ENCODE data around the gene TRIP13. TPM values are rescaled to one million over a fixed set of nuclear protein-coding genes. Genes with fewer than 3 reads are reported as not detected.
A peak's percentile ranks its signal among the peaks of the same experiment; 100 is the strongest.
"Not testable (repeated sequence)": the region's sequence is repeated elsewhere in the genome, so short reads cannot be mapped to it uniquely, and the experiment has no call there.

Gene TRIP13
- total RNA-seq, 3 donors from 2014 or later: 0.96 to 2.3 (median 1.5) TPM

DNA sequence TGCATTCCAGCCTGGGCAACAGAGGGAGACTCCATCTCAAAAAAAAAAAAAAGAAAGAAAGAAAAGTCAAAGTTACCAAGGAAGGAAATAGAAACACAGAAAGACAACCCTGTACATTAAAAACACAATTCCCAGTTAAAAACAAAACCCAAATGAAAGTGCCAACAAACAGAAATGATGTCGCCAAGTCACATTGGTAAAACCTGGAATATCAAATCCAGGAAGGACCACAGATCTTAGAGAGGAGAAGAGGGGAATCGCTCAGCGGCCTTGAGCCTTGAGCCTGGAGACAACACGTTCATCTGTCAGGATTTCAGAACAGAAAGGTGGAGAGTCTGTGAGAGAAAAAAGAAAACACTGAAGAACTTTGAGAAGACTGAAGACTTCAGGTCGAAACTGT is 40.7 kb upstream of the TRIP13 start:
- intact Hi-C loops (cut with DNase I; ENCODE audit: low total_unique reads): no loop called here
- Histone ChIP-seq H3K4me1 (no peaks in the 10 kb centered on the region), H3K4me3 (no peak overlapping the region), H3K36me3 (no peaks in the 10 kb centered on the region), H3K27ac (no peak overlapping the region), H3K27me3 (peaks cover 0 to 18% of the 10 kb centered on the region in 2 donors), H3K9me3 (no peaks in the 10 kb centered on the region)
- peak in 1 of 2 donors; percentile 20 for DNase-seq (ENCODE audit: low spot score in 2 of 2)
- TF ChIP-seq POLR2A (IDR thresholded peaks at IDR 0.05): no peak
- no peak for TF ChIP-seq POLR2AphosphoS5 (IDR thresholded peaks at IDR 0.05)
- TF ChIP-seq, protein P1, sequence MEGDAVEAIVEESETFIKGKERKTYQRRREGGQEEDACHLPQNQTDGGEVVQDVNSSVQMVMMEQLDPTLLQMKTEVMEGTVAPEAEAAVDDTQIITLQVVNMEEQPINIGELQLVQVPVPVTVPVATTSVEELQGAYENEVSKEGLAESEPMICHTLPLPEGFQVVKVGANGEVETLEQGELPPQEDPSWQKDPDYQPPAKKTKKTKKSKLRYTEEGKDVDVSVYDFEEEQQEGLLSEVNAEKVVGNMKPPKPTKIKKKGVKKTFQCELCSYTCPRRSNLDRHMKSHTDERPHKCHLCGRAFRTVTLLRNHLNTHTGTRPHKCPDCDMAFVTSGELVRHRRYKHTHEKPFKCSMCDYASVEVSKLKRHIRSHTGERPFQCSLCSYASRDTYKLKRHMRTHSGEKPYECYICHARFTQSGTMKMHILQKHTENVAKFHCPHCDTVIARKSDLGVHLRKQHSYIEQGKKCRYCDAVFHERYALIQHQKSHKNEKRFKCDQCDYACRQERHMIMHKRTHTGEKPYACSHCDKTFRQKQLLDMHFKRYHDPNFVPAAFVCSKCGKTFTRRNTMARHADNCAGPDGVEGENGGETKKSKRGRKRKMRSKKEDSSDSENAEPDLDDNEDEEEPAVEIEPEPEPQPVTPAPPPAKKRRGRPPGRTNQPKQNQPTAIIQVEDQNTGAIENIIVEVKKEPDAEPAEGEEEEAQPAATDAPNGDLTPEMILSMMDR (IDR thresholded peaks at IDR 0.05): no peak

GRCh38 chr5:852431-853401 is 40.0 kb upstream of the TRIP13 start:
- no peaks in the 10 kb centered on the region for H3K9me3 ChIP-seq
- TF ChIP-seq, protein P1 (IDR thresholded peaks at IDR 0.05): no peak
- no peak for TF ChIP-seq POLR2A (IDR thresholded peaks at IDR 0.05)
- peaks cover 0 to 18% of the 10 kb centered on the region in 2 donors for H3K27me3 ChIP-seq
- intact Hi-C loops (cut with DNase I; ENCODE audit: low total_unique reads): no loop called here
- no peak overlapping the region for H3K27ac ChIP-seq
- peak in 1 of 2 donors; percentile 17 for DNase-seq (ENCODE audit: low spot score in 2 of 2)
- H3K4me1 ChIP-seq: no peaks in the 10 kb centered on the region
- no peak overlapping the region for H3K4me3 ChIP-seq
- no peaks in the 10 kb centered on the region for H3K36me3 ChIP-seq

DNA sequence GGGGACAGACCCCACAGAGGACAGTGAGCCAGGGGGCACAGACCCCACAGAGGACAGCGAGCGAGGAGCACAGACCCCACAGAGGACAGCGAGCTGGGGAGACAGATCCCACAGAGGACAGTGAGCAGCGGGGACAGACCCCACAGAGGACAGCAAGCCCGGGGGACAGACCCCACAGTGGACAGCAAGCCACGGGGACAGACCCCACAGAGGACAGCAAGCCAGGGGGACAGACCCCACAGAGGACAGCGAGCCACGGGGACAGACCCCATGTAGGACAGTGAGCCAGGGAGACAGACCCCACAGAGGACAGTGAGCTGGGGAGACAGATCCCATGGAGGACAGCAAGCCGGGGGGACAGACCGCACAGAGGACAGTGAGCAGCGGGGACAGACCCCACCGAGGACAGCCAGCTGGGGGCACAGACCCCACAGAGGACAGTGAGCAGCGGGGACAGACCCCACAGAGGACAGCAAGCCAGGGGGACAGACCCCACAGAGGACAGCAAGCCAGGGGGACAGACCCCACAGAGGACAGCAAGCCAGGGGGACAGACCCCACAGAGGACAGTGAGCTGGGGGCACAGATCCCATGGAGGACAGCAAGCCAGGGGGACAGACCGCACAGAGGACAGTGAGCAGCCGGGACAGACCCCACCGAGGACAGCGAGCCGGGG is 39.1 kb upstream of the TRIP13 start:
- H3K36me3 ChIP-seq; intact Hi-C loops (cut with DNase I; ENCODE audit: low total_unique reads); H3K4me1 ChIP-seq; H3K4me3 ChIP-seq; H3K27ac ChIP-seq; H3K9me3 ChIP-seq: not testable (repeated sequence)
- DNase-seq (ENCODE audit: low spot score in 2 of 2): peak in 1 of 2 donors; percentile 25
- peaks cover 0 to 18% of the 10 kb centered on the region in 2 donors for H3K27me3 ChIP-seq

DNA sequence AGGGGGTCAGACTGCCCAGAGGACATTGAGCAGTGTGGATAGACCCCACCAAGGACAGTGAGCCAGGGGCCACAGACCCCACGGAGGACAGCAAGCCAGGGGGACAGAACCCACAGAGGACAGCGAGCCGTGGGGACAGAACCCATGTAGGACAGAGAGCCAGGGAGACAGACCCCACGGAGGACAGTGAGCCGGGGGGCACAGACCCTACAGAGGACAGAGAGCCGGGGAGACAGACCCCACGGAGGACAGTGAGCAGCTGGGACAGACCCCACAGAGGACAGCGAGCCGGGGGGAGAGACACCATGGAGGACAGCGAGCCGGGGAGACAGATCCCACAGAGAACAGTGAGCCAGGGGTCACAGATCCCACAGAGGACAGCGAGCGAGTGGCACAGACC is 38.5 kb upstream of the TRIP13 start:
- Histone ChIP-seq H3K4me1 (no peaks in the 10 kb centered on the region), H3K36me3 (no peaks in the 10 kb centered on the region), H3K27ac (no peak overlapping the region), H3K9me3 (no peaks in the 10 kb centered on the region), H3K27me3 (peaks cover 0 to 18% of the 10 kb centered on the region in 2 donors), H3K4me3 (no peak overlapping the region)
- intact Hi-C loops (cut with DNase I; ENCODE audit: low total_unique reads): no loop called here
- no peak for TF ChIP-seq POLR2A (IDR thresholded peaks at IDR 0.05)
- TF ChIP-seq, protein P1 (IDR thresholded peaks at IDR 0.05): no peak
- no peak for DNase-seq (ENCODE audit: low spot score in 2 of 2)

DNA sequence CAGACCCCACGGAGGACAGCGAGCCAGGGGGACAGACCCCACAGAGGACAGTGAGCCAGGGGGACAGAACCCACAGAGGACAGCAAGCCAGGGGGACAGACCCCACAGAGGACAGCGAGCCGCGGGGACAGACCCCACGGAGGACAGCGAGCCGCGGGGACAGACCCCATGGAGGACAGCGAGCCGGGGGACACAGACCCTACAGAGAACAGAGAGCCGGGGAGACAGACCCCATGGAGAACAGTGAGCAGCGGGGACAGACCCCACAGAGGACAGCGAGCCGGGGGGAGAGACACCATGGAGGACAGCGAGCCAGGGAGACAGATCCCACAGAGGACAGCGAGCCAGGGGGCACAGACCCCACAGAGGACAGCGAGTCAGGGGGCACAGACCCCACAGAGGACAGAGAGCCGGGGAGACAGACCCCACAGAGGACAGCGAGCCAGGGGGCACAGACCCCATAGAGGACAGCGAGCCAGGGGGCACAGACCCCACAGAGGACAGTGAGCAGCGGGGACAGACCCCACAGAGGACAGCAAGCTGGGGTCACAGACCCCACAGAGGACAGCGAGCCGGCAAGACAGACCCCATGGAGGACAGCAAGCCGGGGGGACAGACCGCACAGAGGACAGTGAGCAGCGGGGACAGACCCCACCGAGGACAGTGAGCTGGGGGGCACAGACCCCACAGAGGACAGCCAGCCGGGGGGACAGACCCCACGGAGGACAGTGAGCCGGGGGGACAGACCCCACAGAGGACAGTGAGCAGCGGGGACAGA is 37.5 kb upstream of the TRIP13 start:
- intact Hi-C loops (cut with DNase I; ENCODE audit: low total_unique reads): no loop called here
- no peak for DNase-seq (ENCODE audit: low spot score in 2 of 2)

More for the DNA sequence above, 37.5 kb upstream of the TRIP13 start:
- Histone ChIP-seq H3K9me3 (no peaks in the 10 kb centered on the region), H3K27ac (no peak overlapping the region), H3K36me3 (no peaks in the 10 kb centered on the region), H3K4me1 (no peaks in the 10 kb centered on the region), H3K4me3 (no peak overlapping the region), H3K27me3 (peaks cover 0 to 18% of the 10 kb centered on the region in 2 donors)
- TF ChIP-seq POLR2A (IDR thresholded peaks at IDR 0.05): no peak
- TF ChIP-seq, protein P1 (IDR thresholded peaks at IDR 0.05): no peak
- no peak for TF ChIP-seq POLR2AphosphoS5 (IDR thresholded peaks at IDR 0.05)
